Neural progenitor cell (in vitro differentiated cells): ENCODE results near the gene BLOC1S3. TPM values are rescaled to one million over a fixed set of nuclear protein-coding genes. Genes with fewer than 3 reads are reported as not detected.

Source experiments
- DNase-seq: peaks from one replicate; pipeline ENCODE4 v3.0.0-alpha.2; 2016; ENCODE audit warnings: low spot score
- H2AFZ ChIP-seq: fragments of 200-600 bp; sonication (generic); replicated peaks from 2 replicates; pipeline ENCODE4 v1.6.1; 2016; ENCODE audit warnings: antibody characterized with exemption
- H3F3A ChIP-seq: fragments of 200-600 bp; sonication (generic); 2 replicates; pipeline ENCODE4 v1.6.1; 2016; ENCODE audit warnings: antibody characterized with exemption, low read depth
- H3K27ac ChIP-seq: fragments of 200-600 bp; sonication (generic); 2 replicates; pipeline ENCODE4 v1.5.1; 2016; ENCODE audit warnings: mild to moderate bottlenecking
- H3K27me3 ChIP-seq: fragments of 200-600 bp; sonication (generic); 2 replicates; pipeline ENCODE4 v1.6.1; 2016; ENCODE audit warnings: mild to moderate bottlenecking, moderate library complexity
- H3K36me3 ChIP-seq: fragments of 200-600 bp; sonication (generic); 2 replicates; pipeline ENCODE4 v1.5.1; 2016
- H3K4me1 ChIP-seq: fragments of 200-600 bp; sonication (generic); 2 replicates; pipeline ENCODE4 v1.6.1; 2016; ENCODE audit warnings: mixed run types
- H3K4me2 ChIP-seq: fragments of 200-600 bp; sonication (generic); 2 replicates; pipeline ENCODE4 v1.6.1; 2016
- H3K4me3 ChIP-seq: fragments of 200-600 bp; sonication (generic); 2 replicates; pipeline ENCODE4 v1.5.1; 2016
- H3K79me2 ChIP-seq: fragments of 200-600 bp; sonication (generic); 2 replicates; pipeline ENCODE4 v1.6.1; 2016; ENCODE audit warnings: low read depth
- H3K9ac ChIP-seq: fragments of 200-600 bp; sonication (generic); 2 replicates; pipeline ENCODE4 v1.6.1; 2016
- H3K9me3 ChIP-seq: fragments of 200-600 bp; sonication (generic); 2 replicates; pipeline ENCODE4 v1.5.1; 2016; ENCODE audit warnings: low read depth
- H4K20me1 ChIP-seq: fragments of 200-600 bp; sonication (generic); 2 replicates; pipeline ENCODE4 v1.6.1; 2016; ENCODE audit warnings: low read depth
- H3K27ac Mint-ChIP-seq: 3 replicates; pipeline ENCODE4 v1.8.0; 2021; ENCODE audit warnings: mixed read lengths
- H3K27me3 Mint-ChIP-seq: 2 replicates; pipeline ENCODE4 v1.8.0; 2022; ENCODE audit warnings: low read depth, mild to moderate bottlenecking, inconsistent platforms, moderate library complexity, mixed read lengths; ENCODE audit not compliant: insufficient read depth
- H3K36me3 Mint-ChIP-seq: 3 replicates; pipeline ENCODE4 v1.8.0; 2021; ENCODE audit warnings: mixed read lengths
- H3K4me1 Mint-ChIP-seq: 3 replicates; pipeline ENCODE4 v1.8.0; 2021; ENCODE audit warnings: mixed read lengths
- H3K4me3 Mint-ChIP-seq: 3 replicates; pipeline ENCODE4 v1.8.0; 2021; ENCODE audit warnings: mild to moderate bottlenecking, moderate library complexity, mixed read lengths
- H3K9me3 Mint-ChIP-seq: 3 replicates; pipeline ENCODE4 v1.8.0; 2020; ENCODE audit warnings: mixed read lengths
- CTCF ChIP-seq: fragments of 200-600 bp; sonication (generic); IDR thresholded peaks from 2 replicates; pipeline ENCODE4 v1.5.1; 2017; ENCODE audit warnings: antibody characterized with exemption, mild to moderate bottlenecking
- EZH2 ChIP-seq: fragments of 200-600 bp; sonication (generic); IDR thresholded peaks from 2 replicates; pipeline ENCODE4 v1.6.1; 2017; ENCODE audit warnings: antibody characterized with exemption, mild to moderate bottlenecking, moderate library complexity
- EZH2phosphoT487 ChIP-seq: fragments of 200-600 bp; sonication (generic); IDR thresholded peaks from 2 replicates; pipeline ENCODE4 v1.6.1; 2017; ENCODE audit warnings: antibody characterized with exemption
- total RNA-seq: library from RNA; depleted of rRNA; stranded (reverse); fragments of >200 nt; gene quantifications from 2 replicates; pipeline ENCODE4 v1.2.3, GENCODE V29; 2015; ENCODE audit warnings: low replicate concordance

Gene BLOC1S3
- total RNA-seq, result 2.0 and 3.8 TPM in 2 replicates

- peaks cover 14% of the 10 kb centered on the region for H3K27me3 ChIP-seq
- DNase-seq, result peak; percentile 100
- H3K9ac ChIP-seq, result peak within 1 kb of the TSS; percentile 67
- peak within 1 kb of the TSS; percentile 51 for H3K27ac ChIP-seq
- peaks cover 8% of the 10 kb centered on the region for H3K4me1 Mint-ChIP-seq
- TF ChIP-seq EZH2phosphoT487, result no peak
- peak; percentile 59 for TF ChIP-seq CTCF
- no peak for TF ChIP-seq EZH2
- peaks cover 16% of the 10 kb centered on the region for H3K79me2 ChIP-seq
- H3F3A ChIP-seq, result peaks cover 8% of the 10 kb centered on the region
- H3K4me1 ChIP-seq, result peaks cover 10% of the 10 kb centered on the region
- H3K36me3 Mint-ChIP-seq, result peaks cover 2% of the 10 kb centered on the region
- peak within 1 kb of the TSS; percentile 97 for H3K4me3 Mint-ChIP-seq
- H4K20me1 ChIP-seq, result peaks cover 4% of the 10 kb centered on the region
- no peaks in the 10 kb centered on the region for H3K9me3 Mint-ChIP-seq
- no peaks in the 10 kb centered on the region for H3K9me3 ChIP-seq
- H3K27me3 Mint-ChIP-seq, result peaks cover 4% of the 10 kb centered on the region
- H3K4me3 ChIP-seq, result peak within 1 kb of the TSS; percentile 86
- H3K36me3 ChIP-seq, result no peaks in the 10 kb centered on the region
- H3K27ac Mint-ChIP-seq, result peak within 1 kb of the TSS; percentile 93
- peak within 1 kb of the TSS; percentile 89 for H3K4me2 ChIP-seq
- peak within 1 kb of the TSS; percentile 85 for H2AFZ ChIP-seq
These were observed at the start of gene BLOC1S3 for GRCh38 chr19:45178262-45179071. Gene BLOC1S3, plus strand, starts transcription at chr19:45178784. Its CDS starts 513 bp downstream, at chr19:45179297.

- Histone ChIP-seq H2AFZ (no peak overlapping the region), H3K4me3 (no peak overlapping the region), H3K27ac (no peak overlapping the region), H3K4me2 (no peak overlapping the region), H3K79me2 (peaks cover 49% of the 10 kb centered on the region), H3K27me3 (no peaks in the 10 kb centered on the region), H3K9me3 (no peaks in the 10 kb centered on the region), H3K9ac (no peak overlapping the region), H3K4me1 (peaks cover 12% of the 10 kb centered on the region), H4K20me1 (peaks cover 96% of the 10 kb centered on the region), H3K36me3 (no peaks in the 10 kb centered on the region), H3F3A (no peaks in the 10 kb centered on the region)
- no peak for DNase-seq
- H3K9me3 Mint-ChIP-seq, result no peaks in the 10 kb centered on the region
- H3K36me3 Mint-ChIP-seq, result no peaks in the 10 kb centered on the region
- H3K4me1 Mint-ChIP-seq, result peaks cover 9% of the 10 kb centered on the region
- no peak for TF ChIP-seq CTCF
- no peak for TF ChIP-seq EZH2
- TF ChIP-seq EZH2phosphoT487, result no peak
- H3K27ac Mint-ChIP-seq, result no peak overlapping the region
- H3K4me3 Mint-ChIP-seq, result no peak overlapping the region
- H3K27me3 Mint-ChIP-seq, result peaks cover 4% of the 10 kb centered on the region
These were observed 49.8 kb upstream of the BLOC1S3 start for GRCh38 chr19:45128806-45129205.

- Histone ChIP-seq H3K36me3 (no peaks in the 10 kb centered on the region), H3K9ac (no peak overlapping the region), H3K4me3 (no peak overlapping the region)
These were observed 48.3 kb upstream of the BLOC1S3 start for GRCh38 chr19:45130236-45130635.

More at GRCh38 chr19:45130236-45130635, 48.3 kb upstream of the BLOC1S3 start:
- peaks cover 53% of the 10 kb centered on the region for H3K79me2 ChIP-seq
- no peaks in the 10 kb centered on the region for H3K9me3 ChIP-seq
- H3F3A ChIP-seq, result no peaks in the 10 kb centered on the region
- TF ChIP-seq CTCF (no peak), EZH2phosphoT487 (no peak), EZH2 (no peak)
- Mint-ChIP-seq H3K4me3 (no peak overlapping the region), H3K9me3 (no peaks in the 10 kb centered on the region), H3K36me3 (no peaks in the 10 kb centered on the region), H3K4me1 (peaks cover 5% of the 10 kb centered on the region), H3K27ac (no peak overlapping the region), H3K27me3 (peaks cover 4% of the 10 kb centered on the region)
- no peaks in the 10 kb centered on the region for H3K27me3 ChIP-seq
- H3K4me2 ChIP-seq, result no peak overlapping the region
- peaks cover 12% of the 10 kb centered on the region for H3K4me1 ChIP-seq
- peaks cover 96% of the 10 kb centered on the region for H4K20me1 ChIP-seq
- no peak overlapping the region for H3K27ac ChIP-seq
- H2AFZ ChIP-seq, result no peak overlapping the region
- DNase-seq, result no peak
